Activated T-helper 9 cell treated with anti-CD3 and anti-CD28 coated beads, Interleukin-2, amount 50 U/mL, for 16 hours (primary cell): Measurements from ENCODE around the gene KATNBL1.
A peak's percentile ranks its signal among the peaks of the same experiment; 100 is the strongest.

Experiments
- DNase-seq: peaks from one replicate; pipeline ENCODE4 v3.0.0-alpha.2; 2020; ENCODE audit warnings: low read depth

The KATNBL1 gene

DNA sequence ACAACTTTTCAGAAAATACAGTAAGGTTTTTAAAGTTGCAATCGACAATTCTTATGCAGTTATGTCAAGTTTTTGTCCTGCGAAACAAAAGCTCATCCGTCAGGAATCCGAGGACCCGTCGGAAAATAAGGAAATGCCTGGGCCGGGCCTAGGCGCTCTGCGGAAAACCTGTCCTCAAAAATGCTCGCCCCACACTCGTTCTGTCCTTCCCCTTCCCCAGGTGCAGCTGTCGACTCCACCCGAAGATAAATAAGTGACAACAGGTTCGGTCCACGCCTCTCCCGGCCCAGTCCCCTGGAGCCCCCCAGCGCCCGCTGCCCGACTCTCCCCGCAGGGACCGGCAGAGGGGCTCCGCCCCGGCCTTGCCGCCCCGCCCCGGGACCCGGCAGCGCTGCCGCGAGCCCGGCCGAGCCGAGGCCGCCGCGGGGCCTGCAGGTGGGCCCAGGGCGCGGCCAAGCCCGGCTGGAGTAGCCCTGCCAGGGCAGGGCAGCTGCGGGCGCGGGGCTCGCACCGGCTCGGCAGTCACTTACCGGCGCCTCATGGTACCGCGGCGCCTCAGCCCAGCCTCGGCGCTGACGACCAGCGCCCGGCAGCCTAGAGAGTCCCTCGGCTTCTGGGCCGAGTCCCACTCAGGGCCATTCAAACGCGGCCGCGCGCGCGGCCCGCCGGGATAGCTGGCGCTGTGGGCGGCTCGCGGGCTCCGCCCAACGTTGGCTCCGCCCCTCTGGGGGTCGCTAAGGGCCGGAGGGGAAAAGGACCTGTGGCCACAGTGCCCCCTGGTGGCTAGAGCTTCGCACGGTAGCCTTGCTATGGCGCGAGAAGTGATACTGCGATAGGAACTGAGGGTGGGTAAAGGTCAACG lies at the start of gene KATNBL1:
Gene KATNBL1, minus strand, starts transcription at position 676 of the 862 bp plus-strand sequence. CDS start 46,420 bp downstream, outside the sequence.
- peak; percentile 95 for DNase-seq

GRCh38 chr15:34259566-34259965 lies 49.7 kb upstream of the KATNBL1 start:
- DNase-seq = no peak

DNA sequence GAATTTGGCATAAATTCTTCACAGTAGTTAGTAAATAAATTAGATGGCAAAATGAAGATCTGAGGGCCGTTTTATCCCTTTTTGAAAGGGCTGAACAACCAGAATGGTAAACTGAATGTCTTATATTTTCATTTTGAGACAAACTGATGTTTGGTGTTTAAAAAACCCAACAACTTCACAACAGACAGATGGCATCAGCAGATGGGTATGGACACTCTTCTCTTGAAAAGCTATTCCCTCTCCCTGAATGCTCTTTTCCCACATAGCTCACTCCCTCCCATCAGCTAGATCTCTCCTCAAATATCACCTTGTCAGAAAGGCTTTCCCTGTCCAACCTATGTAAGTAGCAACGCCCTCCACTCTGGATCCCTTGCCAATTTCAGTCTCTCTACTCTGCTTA lies 48.3 kb upstream of the KATNBL1 start:
- no peak for DNase-seq

- no peak for DNase-seq
Observed at GRCh38 chr15:34252545-34252944, 42.6 kb upstream of the KATNBL1 start.

DNA sequence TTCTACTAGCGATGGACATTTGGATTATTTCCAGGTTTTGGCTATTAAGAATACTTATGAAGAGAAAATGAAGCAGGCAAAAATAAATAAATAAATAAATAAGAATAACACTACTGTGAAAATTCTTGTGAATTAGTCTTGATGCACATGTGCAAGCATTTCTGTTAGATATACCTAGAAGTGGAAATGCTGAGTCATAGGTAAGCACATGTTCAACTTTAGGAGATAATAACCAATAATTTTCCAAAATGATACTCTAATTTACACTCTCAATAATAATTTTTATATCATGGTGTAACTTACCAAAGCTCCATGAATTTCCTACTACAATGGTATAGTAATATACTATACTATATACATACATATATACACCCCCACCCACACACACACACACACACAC lies 38.3 kb upstream of the KATNBL1 start:
- no peak for DNase-seq

DNA sequence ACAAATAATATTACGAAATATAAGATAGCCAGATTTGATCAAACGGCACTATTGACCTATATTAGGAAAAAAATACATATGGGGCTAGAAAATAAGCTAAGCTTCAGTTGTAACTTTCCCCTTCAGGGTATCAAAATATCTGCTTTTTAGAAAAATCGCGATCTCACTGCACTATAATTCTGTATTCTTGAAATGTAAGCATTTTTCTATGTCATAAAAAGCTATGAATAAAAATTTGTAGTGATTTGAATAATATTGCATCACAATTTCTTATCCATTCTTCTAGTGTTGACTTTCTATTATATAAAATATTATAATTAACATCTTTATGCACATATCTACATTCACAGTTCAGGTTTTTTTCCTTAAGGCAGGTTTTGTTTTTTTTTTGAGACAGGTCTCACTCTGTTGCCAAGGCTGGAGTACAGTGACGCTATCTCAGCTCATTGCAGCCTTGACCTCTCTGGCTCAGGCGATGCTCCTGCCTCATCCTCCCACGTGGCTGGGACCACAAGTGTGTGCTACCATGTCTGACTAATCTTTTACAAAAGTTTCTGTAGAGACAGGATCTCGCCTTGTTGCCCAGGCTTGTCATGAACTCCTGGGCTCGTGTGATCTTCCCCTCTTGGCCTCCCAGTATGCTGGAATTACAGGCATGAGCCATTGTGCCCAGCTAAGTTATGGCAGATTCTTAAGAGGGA lies 36.5 kb upstream of the KATNBL1 start:
- no peak for DNase-seq

DNA sequence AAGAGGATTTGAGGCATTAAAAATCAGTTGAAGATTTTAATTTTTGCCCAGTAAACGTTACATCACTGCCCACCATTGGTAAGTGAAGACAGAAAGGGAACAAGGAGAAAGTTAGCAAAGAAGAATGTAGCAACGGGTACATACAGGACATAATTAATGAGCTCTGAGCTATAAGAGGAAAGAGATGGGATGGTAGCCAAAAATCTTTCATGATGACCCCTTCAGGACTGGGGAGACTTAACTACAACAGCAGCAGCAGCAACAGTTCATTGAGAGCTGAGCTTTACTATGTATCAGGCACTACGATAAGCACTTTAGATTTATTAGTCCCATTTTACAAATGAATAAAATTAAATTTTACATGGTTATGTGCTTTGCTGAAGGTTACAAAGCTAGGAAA lies 33.3 kb upstream of the KATNBL1 start:
- DNase-seq = no peak

- DNase-seq = no peak
Observed at GRCh38 chr15:34242331-34242710, 32.4 kb upstream of the KATNBL1 start.

DNA sequence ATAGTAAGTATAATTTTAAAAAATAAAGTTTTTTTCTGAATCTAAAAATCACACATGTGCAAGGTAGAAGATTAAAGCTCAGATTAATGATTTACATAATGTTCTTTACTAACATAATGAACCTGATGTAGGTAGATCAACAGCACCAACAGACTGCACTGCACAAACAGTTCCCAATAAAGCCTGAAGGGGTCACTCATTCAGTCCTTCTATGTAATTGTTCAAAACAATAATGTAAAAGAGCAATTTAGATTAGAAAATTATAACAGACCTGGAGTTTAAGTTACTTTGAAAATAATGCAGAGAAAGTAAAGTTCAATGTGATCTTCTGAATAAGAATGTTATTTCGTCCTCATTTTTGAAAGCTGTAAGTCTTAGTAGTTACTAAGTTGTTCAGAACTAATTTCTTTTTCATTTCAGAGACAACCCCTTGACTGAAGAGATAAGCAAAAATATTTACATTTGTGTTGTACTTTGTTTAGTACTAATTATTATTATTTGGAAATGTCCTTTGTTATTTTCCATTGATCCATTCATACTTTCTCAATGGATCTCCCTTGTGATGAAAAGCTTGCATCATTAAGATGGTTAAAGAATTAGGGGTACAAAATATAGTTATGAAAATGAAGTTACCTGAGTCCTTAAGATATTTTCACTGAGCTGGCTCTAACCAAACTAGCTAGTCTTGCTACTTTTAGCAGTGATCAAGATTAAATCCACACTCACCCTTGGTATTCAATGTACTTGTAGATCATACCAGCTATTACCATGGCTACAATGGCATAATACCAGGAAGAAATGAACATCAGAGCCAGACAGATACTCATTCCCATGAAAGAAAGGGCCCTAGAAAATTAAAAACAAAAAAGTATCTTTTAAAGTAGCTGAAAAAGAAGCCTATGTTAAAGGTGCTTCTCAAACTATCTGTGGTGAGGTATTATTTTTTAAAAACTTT lies 31.8 kb upstream of the KATNBL1 start:
- no peak for DNase-seq

DNA sequence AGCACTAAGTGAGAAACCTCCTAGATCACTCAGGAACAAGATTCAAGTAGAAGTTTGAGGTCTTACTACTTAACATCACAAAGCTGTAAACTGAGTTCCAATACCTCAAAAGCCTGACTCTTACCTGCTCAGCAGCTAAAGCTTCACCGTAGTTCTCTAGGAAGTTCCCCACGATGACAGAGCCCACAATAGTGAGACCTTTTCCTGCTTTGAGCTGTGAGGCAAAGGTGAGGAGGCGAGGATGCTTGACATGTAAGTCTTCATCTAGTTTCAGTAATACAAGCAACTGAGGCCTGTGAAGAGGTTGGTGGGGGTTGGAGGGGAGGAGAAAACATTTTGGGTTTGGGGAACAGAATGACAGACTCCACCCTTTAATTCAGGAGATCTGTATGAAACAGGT lies 30.6 kb upstream of the KATNBL1 start:
- DNase-seq = no peak

GRCh38 chr15:34239151-34239808 lies 29.4 kb upstream of the KATNBL1 start:
- DNase-seq = peak; percentile 10

- no peak for DNase-seq
Observed at GRCh38 chr15:34233614-34234013, 23.7 kb upstream of the KATNBL1 start.

DNA sequence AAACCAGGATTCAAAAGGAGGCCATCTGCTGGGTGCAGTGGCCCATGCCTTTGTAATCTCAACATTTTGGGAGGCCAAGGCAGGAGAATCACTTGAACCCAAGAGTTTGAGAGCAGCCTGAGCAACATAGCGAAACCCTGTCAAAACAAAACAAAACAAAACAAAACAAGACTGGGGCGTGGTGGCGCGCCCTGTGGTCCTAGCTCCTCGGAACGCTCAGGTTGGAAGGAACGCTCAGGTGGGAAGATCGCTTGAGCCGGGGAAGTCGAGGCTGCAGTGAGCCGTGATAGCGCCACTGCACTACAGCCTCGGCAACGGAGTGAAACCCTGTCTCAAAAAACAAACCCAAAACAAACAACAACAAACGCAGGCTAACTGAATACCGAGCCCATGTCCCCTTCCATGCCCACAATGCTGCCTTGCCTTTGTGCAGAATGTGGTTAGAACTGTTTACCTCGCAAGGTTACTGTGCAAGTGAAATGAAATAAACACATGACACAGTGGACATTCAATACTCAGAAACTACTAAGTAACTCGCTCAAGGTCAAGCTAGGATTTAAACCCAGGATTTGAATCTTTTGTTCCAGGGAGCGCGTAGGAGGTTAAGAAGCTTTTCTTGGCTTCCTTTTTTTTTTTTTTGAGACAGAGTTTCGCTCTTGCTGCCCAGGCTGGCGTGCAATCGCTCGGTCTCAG lies 14.2 kb upstream of the KATNBL1 start:
- DNase-seq = no peak

DNA sequence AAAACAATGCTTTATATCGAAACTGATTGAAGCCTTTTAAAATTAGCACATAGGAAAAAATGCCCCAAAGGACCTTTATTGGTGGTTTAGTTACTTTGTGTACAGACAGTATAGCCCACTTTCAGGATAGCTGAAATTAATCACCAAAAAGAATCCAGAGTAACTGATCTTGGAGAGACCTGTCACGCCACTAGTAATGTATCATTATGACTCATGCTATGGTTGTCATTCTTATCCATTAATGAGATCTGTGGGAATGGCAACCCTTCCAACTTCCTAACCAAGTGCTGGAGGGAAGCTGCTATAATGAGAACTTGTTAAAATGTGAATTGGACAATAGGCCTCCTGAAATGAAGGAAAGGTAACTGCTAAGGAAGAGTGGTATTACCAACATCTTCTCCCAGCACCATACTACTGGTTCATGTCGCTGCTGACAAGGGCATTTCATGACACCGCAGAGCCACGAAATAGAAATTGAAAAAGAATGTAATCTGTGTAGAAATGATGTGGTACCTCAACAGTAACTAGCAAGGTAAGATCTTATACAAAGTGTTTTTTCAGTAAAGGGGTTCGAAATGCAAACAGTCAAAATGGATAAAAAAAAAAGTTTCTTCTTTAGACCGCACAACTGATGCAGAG lies 7.8 kb upstream of the KATNBL1 start:
- DNase-seq = no peak

DNA sequence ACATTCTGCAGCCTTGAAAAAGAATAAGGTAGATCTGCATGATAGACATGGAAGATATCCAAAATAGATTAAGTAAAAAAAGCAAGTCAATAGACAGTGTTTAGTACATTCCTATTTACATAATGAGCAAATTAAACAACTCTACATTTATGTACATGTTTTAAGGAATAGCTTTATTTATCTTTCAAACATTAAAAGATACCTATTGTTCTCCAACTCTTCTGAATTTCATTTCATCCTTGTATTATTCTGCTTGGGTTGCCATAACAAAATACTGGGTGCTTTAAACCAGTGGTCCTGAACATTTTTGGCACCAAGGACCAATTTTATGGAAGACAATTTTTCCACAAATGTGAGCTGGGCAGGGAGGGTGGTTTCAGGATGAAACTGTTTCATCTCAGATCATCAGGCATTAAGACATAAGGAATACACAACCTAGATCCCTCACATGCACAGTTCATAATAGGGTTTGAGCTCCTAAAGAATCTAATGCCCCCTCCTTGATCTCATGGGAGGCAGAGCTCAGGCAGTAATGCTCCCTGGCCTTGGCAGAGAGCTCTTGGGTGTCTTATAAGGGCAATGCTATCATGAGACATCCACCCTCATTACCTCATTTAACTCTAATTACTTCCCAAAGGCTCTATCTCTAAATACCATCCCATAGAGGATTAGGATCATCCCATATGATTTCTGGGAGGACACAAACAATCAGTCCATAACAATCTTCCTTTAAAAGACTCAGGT lies 6.8 kb upstream of the KATNBL1 start:
- DNase-seq = no peak

DNA sequence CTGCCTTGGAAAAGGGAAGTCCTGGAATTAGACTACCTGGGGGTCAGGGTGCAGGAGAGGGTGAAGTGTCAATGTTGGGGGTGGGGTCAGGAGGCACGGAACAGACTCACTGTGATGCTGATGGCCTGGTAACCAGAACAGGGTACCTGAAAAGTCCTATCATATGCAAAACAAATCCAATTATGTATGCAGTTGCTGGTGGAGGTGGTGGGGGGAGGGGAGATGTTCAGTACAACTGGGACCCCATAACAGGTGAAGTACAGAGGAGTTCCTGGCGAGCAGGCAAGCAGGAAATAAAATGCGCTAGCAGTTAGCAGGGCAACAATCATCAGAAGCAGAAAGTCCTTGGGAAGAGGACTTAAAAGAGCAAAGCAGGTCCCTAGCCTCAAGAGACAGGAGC lies 4.2 kb upstream of the KATNBL1 start:
- no peak for DNase-seq

- no peak for DNase-seq
Observed at GRCh38 chr15:34213690-34214089, 3.8 kb upstream of the KATNBL1 start.

GRCh38 chr15:34206011-34206410 lies 3.9 kb downstream of the KATNBL1 start:
- no peak for DNase-seq

- DNase-seq = no peak
Observed at GRCh38 chr15:34203936-34204335, 6.0 kb downstream of the KATNBL1 start.

GRCh38 chr15:34203305-34203704 lies 6.6 kb downstream of the KATNBL1 start:
- no peak for DNase-seq
